ENCODE data around the gene WDR88. TPM values are rescaled to one million over a fixed set of nuclear protein-coding genes. Genes with fewer than 3 reads are reported as not detected.

The WDR88 gene
- total and polyA plus RNA-seq, 2 donors (not counting 3 experiments of a cell fraction or from before 2014, with no cell fraction given) = not detected

GRCh38 chr19:33174186-33174585 is 42.3 kb downstream of the WDR88 start:
- Histone ChIP-seq H4K20me1 (replicated peaks; ENCODE audit: control insufficient read depth, extremely low read depth, insufficient read depth, low read length) (no peaks in the 10 kb centered on the region), H3K4me2 (ENCODE audit: insufficient read depth, low read length) (no peak overlapping the region), H3K9me1 (replicated peaks; ENCODE audit: control insufficient read depth, extremely low read depth, insufficient read depth, low read length) (no peaks in the 10 kb centered on the region), H3K9me3 (replicated peaks; ENCODE audit: control insufficient read depth, insufficient read depth, low read length) (no peaks in the 10 kb centered on the region), H3K9ac (replicated peaks; ENCODE audit: extremely low read depth, insufficient read depth, low read length) (no peak overlapping the region), H3K4me3 (replicated peaks in 1 of 3; ENCODE audit: insufficient read depth in 1 of 3, low read depth in 1 of 3, low read length in 3 of 3) (no peak overlapping the region), H3K27me3 (ENCODE audit: control insufficient read depth in 2 of 2, insufficient read depth in 2 of 2, low read length in 2 of 2) (peaks cover 0 to 4% of the 10 kb centered on the region in 2 experiments), H2AFZ (ENCODE audit: low read depth, low read length) (no peak overlapping the region), H3K4me1 (ENCODE audit: control insufficient read depth, extremely low read depth, insufficient read depth, low read length) (peaks cover 15% of the 10 kb centered on the region), H3K36me3 (ENCODE audit: control insufficient read depth in 2 of 2, extremely low read depth in 1 of 2, insufficient read depth in 2 of 2, low read length in 2 of 2) (no peaks in the 10 kb centered on the region), H3K79me2 (ENCODE audit: control insufficient read depth, insufficient read depth, low read length) (no peaks in the 10 kb centered on the region), H3K27ac (ENCODE audit: insufficient read depth, low read depth, low read length) (no peak overlapping the region)
- FAIRE-seq (no peak), DNase-seq (ENCODE audit: low read depth, low spot score) (no peak)
- intact Hi-C loops (cut with micrococcal nuclease) (no loop called here), dilution Hi-C loops (cut with MboI; ENCODE audit: extremely low pct_ligation_motif_present, low sequenced_read_pairs) (no loop called here)
- no TSS peak for BruUV-seq (replicated peaks)
- TF ChIP-seq POLR2AphosphoS5 (IDR thresholded peaks at IDR 0.05; ENCODE audit: insufficient read depth, low read depth, low read length) (no peak), CTCF (IDR thresholded peaks at IDR 0.05; ENCODE audit: extremely low read depth in 1 of 2, insufficient read depth in 1 of 2, low read depth in 1 of 2, low read length in 2 of 2) (no peak), MYC (IDR thresholded peaks at IDR 0.05; ENCODE audit: low read depth, low read length) (no peak)
- ChIA-PET CTCF (interaction anchor here (5.8 kb wide), 1 partner anchor 11 kb away, joined by 32 read pairs; no protein-coding TSS in a partner anchor), POLR2A (no interaction called here)

GRCh38 chr19:33175156-33175782 is 43.4 kb downstream of the WDR88 start:
- no peak for FAIRE-seq
- POLR2A ChIA-PET = no interaction called here

More at GRCh38 chr19:33175156-33175782, 43.4 kb downstream of the WDR88 start:
- Histone ChIP-seq H3K79me2 (ENCODE audit: control insufficient read depth, insufficient read depth, low read length) (no peaks in the 10 kb centered on the region), H3K27ac (ENCODE audit: insufficient read depth, low read depth, low read length) (no peak overlapping the region), H2AFZ (ENCODE audit: low read depth, low read length) (no peak overlapping the region), H3K9me3 (replicated peaks; ENCODE audit: control insufficient read depth, insufficient read depth, low read length) (no peaks in the 10 kb centered on the region), H3K36me3 (ENCODE audit: control insufficient read depth in 2 of 2, extremely low read depth in 1 of 2, insufficient read depth in 2 of 2, low read length in 2 of 2) (no peaks in the 10 kb centered on the region), H3K4me3 (replicated peaks in 1 of 3; ENCODE audit: insufficient read depth in 1 of 3, low read depth in 1 of 3, low read length in 3 of 3) (no peak overlapping the region), H4K20me1 (replicated peaks; ENCODE audit: control insufficient read depth, extremely low read depth, insufficient read depth, low read length) (no peaks in the 10 kb centered on the region), H3K9me1 (replicated peaks; ENCODE audit: control insufficient read depth, extremely low read depth, insufficient read depth, low read length) (no peaks in the 10 kb centered on the region), H3K4me2 (ENCODE audit: insufficient read depth, low read length) (no peak overlapping the region), H3K9ac (replicated peaks; ENCODE audit: extremely low read depth, insufficient read depth, low read length) (no peak overlapping the region), H3K27me3 (ENCODE audit: control insufficient read depth in 2 of 2, insufficient read depth in 2 of 2, low read length in 2 of 2) (peaks cover 0 to 7% of the 10 kb centered on the region in 2 experiments), H3K4me1 (ENCODE audit: control insufficient read depth, extremely low read depth, insufficient read depth, low read length) (peaks cover 15% of the 10 kb centered on the region)
- no peak for DNase-seq (ENCODE audit: low read depth, low spot score)
- CTCF ChIA-PET = interaction anchor here (1.5 to 5.8 kb wide), 6 partner anchors 10 to 31 kb away, joined by 3 to 32 read pairs (median 8); no protein-coding TSS in a partner anchor
- dilution Hi-C loops (cut with MboI; ENCODE audit: extremely low pct_ligation_motif_present, low sequenced_read_pairs) (no loop called here), intact Hi-C loops (cut with micrococcal nuclease) (loop anchor here (5.0 kb wide), 1 partner anchor 202 kb away; no protein-coding TSS in a partner anchor)
- no TSS peak for BruUV-seq (replicated peaks)
- no peak for TF ChIP-seq EZH2 (IDR thresholded peaks at IDR 0.05; ENCODE audit: borderline replicate concordance, low read depth, low read length, severe bottlenecking)
